ENCODE measurements around the gene ANKRD31. TPM values are rescaled to one million over a fixed set of nuclear protein-coding genes. Genes with fewer than 3 reads are reported as not detected.
"Not testable (repeated sequence)": the region's sequence is repeated elsewhere in the genome, so short reads cannot be mapped to it uniquely, and the experiment has no call there.

Gene ANKRD31
- total RNA-seq, 1 experiment from 2014 or later = 2.8 TPM

DNA sequence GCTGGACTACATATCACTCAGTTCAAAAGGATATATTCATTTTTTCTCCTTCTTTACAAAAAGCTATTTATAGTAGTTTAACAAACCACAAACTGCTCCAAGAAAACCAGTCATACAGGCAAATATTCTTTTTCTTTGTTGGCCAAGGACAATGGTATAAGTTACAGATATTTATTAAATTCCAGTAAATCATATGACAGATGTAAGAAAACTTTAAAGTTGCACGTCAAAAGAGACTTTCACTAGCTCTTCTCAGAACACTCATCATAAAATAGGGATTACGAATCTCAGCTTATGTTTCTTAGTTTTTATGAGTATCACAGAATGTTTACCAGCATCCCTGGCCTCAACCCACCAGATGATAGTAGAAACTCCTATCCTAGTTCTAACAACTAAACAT lies 67.2 kb downstream of the ANKRD31 start:
- in situ Hi-C loops (cut with HindIII; ENCODE audit: low sequenced_read_pairs) = no loop called here
- DNase-seq (ENCODE audit: low spot score) = no peak

DNA sequence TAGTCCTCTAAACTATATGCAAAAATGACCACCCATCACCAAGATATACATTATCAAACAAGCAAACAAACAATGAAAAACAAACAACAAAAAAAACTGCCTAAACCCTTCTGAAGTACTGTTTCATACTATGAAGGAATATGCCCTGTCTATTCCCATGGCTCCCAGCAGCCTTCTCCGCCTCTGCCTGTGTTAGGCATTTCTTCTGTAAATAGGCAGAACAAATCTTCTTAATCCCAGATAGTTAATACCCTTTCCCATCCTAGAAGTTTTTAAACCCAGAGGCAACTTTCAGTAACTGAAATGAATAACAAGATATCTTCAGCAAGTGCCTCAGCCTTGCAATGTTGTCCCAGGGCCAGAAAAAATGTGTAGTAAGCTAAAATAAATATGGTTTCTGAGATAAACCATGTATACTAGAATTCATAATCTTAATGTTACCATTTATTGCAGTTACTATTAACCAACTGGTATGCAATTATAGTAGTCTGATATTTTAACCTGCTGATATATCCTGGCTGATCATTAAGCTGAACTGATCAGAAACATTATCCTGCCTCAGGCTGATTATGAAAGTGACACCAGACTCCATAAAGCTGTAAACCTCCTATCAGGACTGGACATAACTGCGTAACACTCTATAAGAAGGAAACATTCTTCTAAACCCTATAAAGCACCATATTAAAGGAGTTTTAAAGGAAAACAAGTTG lies 68.5 kb downstream of the ANKRD31 start:
- in situ Hi-C loops (cut with HindIII; ENCODE audit: low sequenced_read_pairs) = no loop called here

DNA sequence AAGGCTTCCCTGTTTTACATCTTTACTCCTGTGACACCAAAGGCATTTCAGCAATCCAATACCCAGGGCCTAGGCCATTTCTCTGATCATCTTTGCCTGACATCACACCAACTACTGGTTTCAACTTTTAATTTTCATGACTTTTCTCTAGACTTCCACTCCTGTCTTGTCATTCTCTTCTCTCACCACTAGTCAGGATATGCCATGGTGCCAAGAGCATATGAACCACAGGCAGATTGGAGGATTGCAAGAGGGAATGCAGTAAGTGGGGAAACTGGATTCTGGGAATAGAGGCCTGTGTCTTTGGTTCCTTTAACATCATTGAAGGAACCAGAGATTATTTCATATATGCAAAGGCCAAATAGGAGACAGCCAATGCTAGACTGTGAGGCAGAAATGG lies 69.3 kb downstream of the ANKRD31 start:
- no peak for DNase-seq (ENCODE audit: low spot score)
- in situ Hi-C loops (cut with HindIII; ENCODE audit: low sequenced_read_pairs) = no loop called here

More for the DNA sequence above, 68.5 kb downstream of the ANKRD31 start:
- no peak for DNase-seq (ENCODE audit: low spot score)

DNA sequence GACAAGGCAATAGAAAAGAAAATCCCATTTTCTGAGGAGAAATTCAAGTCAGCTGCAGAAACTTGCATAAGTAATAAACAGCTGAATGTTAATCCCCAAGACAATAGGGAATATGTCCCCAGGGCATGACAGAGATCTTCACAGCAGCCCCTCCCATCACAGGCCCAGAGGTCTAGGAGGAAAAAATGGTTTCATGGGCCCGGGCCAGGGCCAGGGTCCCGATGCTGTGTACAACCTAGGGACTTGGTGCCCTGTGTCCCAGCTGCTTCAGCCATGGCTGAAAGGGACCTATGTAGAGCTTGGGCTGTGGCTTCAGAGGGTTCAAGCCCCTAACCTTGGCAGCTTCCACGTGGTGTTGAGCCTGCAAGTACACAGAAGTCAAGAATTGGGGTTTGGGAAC lies 75.2 kb downstream of the ANKRD31 start:
- in situ Hi-C loops (cut with HindIII; ENCODE audit: low sequenced_read_pairs) = not testable (repeated sequence)

DNA sequence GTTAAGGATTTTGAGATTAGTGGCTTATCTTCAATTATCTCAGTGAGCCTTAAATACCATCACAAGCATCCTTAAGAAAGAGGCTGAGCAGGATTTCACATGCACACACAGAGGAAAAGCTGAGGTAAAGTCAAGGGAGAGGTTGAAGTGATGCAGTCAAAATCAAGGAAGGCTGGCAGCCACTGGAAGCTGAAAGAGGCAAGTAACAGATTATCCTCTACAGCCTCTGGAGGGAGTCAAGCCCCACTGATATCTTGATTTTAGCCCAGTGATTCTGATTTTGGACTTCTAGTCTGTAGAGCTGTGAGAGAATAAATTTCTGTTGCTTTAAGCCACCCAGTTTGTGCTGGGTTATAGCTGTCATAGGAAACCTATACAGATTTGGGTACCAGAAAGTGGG lies 80.1 kb downstream of the ANKRD31 start:
- in situ Hi-C loops (cut with HindIII; ENCODE audit: low sequenced_read_pairs) = no loop called here

More for the DNA sequence above, 75.2 kb downstream of the ANKRD31 start:
- not testable (repeated sequence) for DNase-seq (ENCODE audit: low spot score)

DNA sequence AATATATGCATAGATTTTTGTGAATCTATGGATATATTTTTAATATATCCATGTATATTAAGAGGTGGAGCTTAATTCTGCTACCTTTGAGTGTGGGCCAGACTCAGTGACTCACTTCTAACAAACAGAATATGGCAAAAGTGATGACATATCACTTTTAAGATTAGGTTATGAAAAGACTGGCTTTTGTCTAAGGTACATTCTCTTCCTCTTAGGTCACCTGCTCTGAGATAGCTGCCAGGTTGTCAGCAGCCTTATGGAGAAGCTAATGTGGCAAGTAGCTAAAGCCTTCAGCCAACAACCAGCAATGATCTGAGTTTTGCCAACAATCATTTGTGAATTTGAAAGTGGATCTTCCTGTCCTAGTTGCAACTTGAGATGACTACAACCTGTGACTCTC lies 83.8 kb downstream of the ANKRD31 start:
- no peak for DNase-seq (ENCODE audit: low spot score)
- in situ Hi-C loops (cut with HindIII; ENCODE audit: low sequenced_read_pairs) = no loop called here

More for the DNA sequence above, 80.1 kb downstream of the ANKRD31 start:
- peak; percentile 24 for DNase-seq (ENCODE audit: low spot score)

DNA sequence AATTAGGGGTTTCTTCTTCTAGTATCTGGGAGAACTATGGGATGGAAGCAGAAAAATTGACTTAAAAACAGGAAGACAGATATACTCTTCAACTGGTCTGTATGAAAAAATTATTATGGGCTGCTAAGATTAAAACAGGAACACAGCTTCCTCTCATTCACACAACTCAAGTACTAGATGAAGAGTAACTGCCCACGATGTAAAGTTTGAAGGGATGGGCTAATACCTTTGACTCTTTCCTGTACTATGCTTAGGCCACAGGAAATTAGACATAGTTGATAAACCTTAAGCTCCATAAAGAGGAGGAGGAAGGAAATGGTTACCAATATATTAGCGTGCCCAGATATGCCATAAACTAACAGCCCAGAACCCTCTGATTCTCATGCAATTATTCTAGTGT lies 88.6 kb downstream of the ANKRD31 start:
- no peak for DNase-seq (ENCODE audit: low spot score)
- in situ Hi-C loops (cut with HindIII; ENCODE audit: low sequenced_read_pairs) = no loop called here

DNA sequence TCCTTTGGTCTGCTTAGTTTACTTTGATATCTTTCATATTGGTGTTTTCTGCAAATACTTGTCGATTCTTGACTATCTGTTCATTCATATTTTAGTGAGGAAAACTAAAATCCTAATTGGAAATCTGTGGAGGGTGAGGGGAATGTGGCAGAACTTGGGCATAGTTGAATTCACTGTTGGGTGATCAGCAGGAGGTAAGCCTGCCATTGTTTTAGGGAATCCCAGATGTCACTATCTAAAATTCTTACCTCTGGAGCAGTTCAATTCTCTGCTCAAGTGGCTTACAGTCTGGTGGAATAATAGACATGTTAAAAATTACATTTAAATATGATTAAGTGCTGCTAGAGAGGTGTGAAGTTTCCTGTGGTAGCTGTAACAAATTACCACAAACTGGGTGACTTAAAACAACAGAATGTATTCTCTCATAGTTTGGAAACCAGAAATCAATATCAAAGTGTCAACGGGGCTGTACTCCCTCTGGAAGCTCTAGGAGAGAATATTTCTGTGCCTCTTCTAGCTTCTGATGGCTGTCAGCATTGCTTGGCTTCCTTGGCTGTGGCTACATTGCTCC lies 94.0 kb downstream of the ANKRD31 start:
- in situ Hi-C loops (cut with HindIII; ENCODE audit: low sequenced_read_pairs) = loop anchor here (5.0 kb wide), 1 partner anchor 80 kb away; no protein-coding TSS in a partner anchor
- DNase-seq (ENCODE audit: low spot score) = no peak

DNA sequence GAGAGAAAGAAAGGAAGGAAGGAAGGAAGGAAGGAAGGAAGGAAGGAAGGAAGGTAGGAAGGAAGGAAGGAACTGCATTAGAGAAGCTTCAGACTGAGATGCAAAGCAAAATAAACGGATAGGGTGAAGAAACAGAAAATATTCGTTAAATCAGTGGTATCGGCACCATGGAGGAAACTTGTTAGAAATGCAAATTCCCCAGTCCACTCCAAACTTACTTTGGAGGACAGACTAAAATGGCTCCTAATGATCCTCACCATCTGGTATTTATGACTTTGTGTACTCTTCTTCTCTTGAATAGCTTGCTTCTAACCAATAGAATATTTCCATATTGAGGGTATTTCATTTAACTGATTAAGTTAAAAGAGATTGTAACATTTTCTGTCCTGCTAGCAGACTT lies 96.4 kb downstream of the ANKRD31 start:
- no peak for DNase-seq (ENCODE audit: low spot score)
- in situ Hi-C loops (cut with HindIII; ENCODE audit: low sequenced_read_pairs) = loop anchor here (5.0 kb wide), 1 partner anchor 78 kb away; no protein-coding TSS in a partner anchor

DNA sequence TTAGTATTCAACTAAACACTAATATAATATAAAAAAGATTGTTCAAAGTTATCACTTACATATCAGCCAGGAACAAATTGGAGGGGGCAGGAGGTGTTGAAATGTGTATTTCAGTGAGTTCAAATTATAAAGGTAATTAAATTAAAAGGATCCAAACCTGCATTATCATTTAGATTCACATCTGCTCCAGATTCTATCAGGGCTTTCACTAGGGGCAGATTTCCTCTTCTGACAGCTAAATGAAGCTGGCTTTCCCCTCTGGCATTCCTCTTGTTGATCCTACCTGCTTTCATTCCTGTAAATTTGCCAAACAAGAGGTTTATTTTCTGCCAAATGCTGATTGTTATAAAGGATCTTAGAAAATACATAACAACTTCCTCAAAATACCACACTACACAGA lies 98.0 kb downstream of the ANKRD31 start:
- in situ Hi-C loops (cut with HindIII; ENCODE audit: low sequenced_read_pairs) = no loop called here
- DNase-seq (ENCODE audit: low spot score) = no peak

DNA sequence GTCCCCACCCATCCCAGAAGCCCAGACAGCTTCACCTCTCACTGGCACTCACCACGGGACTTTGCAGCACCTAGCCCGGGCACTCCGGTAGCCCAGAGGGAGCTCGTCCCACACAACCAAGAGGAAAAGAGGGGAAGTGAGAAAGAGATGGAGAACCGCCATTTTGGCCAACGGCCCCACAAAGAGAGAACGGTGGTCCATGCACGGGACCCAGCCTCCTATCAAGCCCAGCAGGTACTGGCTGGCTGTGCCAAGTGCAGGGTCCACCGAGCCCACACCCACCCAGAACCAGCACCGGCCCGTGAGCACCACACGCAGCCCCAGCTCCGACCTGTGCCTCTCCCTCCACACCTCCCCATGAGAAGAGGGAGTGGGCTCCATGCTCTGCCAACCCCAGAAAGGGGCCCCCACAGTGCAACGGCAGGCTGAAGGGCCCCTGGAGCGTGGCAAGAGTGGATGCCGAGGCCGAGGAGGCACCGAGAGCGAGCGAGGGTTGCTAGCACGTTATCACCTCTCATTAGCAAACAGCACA lies 105.8 kb downstream of the ANKRD31 start:
- in situ Hi-C loops (cut with HindIII; ENCODE audit: low sequenced_read_pairs) = no loop called here
- no peak for DNase-seq (ENCODE audit: low spot score)

DNA sequence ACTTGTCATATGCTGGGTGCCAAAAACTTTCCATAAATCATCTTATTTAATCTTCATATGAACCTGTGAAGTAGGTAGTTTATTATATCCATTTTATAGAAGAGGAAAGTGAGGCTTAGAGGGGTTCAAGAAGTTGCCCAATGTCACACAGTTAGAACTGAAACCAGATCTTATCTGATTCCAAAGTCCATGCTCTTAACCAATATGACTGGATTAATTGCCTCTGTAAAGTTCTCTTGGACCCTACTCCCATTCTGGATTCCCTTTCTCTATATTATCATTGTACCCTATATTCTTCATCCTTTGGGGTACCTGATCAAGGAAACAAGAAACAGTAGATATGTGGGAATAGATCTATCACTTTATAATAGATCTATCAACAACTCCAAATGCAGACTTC lies 119.8 kb downstream of the ANKRD31 start:
- DNase-seq (ENCODE audit: low spot score) = no peak
- in situ Hi-C loops (cut with HindIII; ENCODE audit: low sequenced_read_pairs) = no loop called here

DNA sequence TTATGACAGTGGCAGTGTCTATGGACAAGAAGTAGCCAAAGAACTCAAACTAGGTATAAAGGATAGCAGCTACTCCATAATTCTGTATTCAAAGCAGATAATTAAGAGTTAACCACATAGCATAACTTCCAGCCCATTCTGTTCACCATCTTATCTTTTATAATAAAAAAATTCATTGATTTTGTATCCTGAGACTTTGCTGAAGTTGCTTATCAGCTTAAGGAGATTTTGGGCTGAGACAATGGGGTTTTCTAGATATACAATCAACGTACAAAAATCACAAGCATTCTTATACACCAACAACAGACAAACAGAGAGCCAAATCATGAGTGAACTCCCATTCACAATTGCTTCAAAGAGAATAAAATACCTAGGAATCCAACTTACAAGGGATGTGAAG lies 122.4 kb downstream of the ANKRD31 start:
- DNase-seq (ENCODE audit: low spot score); in situ Hi-C loops (cut with HindIII; ENCODE audit: low sequenced_read_pairs): not testable (repeated sequence)

DNA sequence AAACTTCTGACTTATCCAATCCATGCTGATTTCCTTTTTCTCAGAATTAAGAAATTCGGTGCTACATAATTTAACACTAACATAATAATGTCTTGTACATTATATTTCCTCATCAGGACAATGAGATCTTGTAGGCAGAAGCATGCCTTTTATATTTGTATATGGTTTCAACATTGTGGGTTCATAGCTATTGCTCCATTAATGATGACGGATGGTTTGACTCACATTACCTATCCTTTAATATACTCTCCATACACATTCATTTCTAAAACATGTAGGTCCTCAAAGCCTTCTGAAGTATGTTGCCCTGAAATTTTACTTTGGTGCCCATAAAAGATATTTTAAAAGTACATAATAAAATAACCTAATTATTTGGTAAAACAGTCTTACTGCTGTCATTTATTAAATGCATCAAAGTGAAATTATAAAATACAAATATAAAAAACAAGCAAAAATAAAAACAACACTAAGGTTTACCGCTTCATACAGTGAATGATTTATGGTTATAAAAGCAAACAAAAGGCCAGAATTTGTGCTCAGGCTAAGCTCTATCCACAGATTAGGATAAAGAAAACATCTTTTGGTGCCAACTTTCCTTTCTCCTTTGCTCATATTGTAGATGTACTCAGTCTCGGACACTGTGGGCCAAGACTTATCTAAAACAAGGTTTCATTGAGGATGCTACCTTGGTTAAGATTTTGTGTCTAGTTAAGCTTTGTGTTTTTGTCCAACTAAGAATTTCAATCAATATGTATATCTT lies 123.1 kb downstream of the ANKRD31 start:
- in situ Hi-C loops (cut with HindIII; ENCODE audit: low sequenced_read_pairs) = no loop called here
- DNase-seq (ENCODE audit: low spot score) = no peak

DNA sequence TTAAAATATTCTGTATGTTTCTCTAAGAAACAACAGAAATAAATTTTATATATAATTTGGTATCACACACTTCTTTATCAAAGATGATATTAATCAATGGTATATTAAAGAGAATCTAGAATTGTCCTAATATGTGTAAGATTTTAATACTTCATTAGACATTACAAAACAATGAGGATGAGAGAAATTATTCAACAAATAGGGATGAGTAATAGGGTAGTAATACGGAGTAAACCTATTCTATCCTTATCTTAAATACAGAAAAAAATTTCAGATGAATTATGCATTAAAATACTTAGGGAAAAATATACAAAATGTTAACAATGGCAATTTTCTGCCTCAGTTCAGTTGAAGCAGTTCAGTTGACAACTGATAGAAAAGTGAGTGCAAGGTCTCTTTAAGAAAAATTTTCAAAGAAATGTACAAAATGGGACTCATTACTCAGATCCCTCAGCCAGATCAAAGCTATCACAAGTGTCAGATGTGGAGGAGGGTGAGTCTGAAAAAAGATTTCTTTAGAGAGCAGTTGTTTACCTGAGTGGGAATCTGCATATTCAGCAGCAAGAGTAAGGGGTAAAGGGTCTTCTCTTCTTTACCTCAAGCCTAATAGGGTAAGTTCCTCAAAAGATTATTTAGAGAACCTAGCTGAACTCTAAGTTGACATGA lies 127.6 kb downstream of the ANKRD31 start:
- no peak for DNase-seq (ENCODE audit: low spot score)
- in situ Hi-C loops (cut with HindIII; ENCODE audit: low sequenced_read_pairs) = no loop called here

DNA sequence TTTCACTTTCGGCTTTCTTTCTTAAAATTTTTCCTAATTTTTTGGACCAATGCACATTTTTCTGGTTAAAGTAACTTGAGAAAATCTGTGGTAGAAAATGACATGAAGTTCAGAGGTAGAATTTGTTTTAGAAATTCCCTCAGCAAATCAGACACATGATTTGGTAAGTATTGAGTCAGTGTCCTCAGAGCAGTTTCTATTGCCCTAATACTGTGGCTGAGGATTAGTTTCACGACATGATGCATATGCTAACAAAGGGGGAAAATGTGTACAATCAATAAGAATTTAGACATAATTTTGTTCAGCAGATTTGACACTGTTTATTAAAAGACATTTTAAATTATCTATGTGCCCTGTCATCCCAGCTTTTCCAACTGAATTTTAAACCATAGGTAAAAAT lies 128.2 kb downstream of the ANKRD31 start:
- no peak for DNase-seq (ENCODE audit: low spot score)
- in situ Hi-C loops (cut with HindIII; ENCODE audit: low sequenced_read_pairs) = no loop called here

DNA sequence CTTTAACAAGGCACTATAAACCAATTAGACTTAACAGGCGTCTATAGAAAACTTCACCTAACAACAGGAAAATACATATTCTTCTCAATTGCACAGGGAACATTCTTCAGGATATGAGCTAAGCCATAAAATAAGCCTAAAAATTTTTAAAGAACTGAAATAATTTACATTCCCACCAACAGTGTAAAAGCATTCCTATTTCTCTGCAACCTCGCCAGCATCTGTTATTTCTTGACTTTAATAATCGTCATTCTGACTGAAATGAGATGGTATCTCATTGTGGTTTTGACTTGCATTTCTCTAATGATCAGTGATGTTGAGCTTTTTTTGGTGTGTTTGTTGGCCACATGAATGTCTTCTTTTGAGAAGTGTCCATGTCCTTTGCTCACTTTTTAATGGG lies 140.7 kb downstream of the ANKRD31 start:
- in situ Hi-C loops (cut with HindIII; ENCODE audit: low sequenced_read_pairs); DNase-seq (ENCODE audit: low spot score): not testable (repeated sequence)

DNA sequence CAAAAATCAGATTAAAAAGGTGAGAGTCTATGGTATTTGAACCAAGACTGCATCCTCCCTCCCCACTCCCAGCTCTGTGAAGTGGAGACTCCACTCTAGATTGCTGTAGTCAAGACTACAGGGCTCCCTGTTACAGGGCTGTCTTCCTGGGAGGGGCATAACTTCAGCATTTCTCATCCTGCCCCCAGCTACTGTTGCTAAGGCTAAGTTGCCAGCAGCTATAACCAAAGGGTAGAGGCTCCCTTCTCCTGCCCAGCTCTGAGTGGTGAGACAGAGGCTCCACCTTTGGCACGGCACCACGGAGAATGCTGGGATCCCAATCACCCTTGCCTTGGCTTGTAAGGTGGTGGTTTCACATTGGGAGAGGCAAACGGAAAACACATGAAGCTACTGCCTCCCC lies 145.1 kb downstream of the ANKRD31 start:
- in situ Hi-C loops (cut with HindIII; ENCODE audit: low sequenced_read_pairs) = no loop called here

DNA sequence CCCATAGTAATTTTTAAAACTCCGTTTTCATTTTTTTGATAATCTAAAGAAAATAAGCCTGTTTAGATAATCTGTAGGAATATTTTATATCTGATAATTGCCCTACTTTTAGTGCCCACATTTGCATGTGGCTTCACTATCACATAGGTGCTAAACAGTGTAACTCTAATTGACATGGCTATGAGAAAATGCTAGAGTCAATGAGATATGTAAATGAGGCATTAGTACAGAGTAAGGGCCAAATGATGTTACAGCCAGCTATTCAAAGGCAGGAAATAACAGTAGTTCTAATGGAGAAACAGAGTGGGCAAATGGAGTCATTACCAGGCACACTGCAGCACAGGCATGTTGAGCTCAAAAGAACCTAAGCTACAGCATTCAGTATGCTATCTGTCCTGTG lies 147.0 kb downstream of the ANKRD31 start:
- DNase-seq (ENCODE audit: low spot score) = no peak
- in situ Hi-C loops (cut with HindIII; ENCODE audit: low sequenced_read_pairs) = no loop called here

More for the DNA sequence above, 145.1 kb downstream of the ANKRD31 start:
- DNase-seq (ENCODE audit: low spot score) = no peak

All from G401 (cell line).